Suprapubic skin (tissue), 4 donors: Measurements from ENCODE around the gene GPA33. TPM values are rescaled to one million over a fixed set of nuclear protein-coding genes. Genes with fewer than 3 reads are reported as not detected.

ENCODE experiments used
- DNase-seq, 2 donors: peaks; one replicate each; pipeline ENCODE4 v3.0.0-alpha.2; 2019; ENCODE audit warnings: low spot score in 2 of 2
- H3K27ac ChIP-seq: fragments of 200-600 bp; sonication (generic); one replicate; pipeline ENCODE4 v1.5.1; 2019
- H3K27me3 ChIP-seq: fragments of 200-600 bp; sonication (generic); one replicate; pipeline ENCODE4 v1.5.1; 2019
- H3K36me3 ChIP-seq: fragments of 200-600 bp; sonication (generic); one replicate; pipeline ENCODE4 v1.5.1; 2019
- H3K4me1 ChIP-seq: fragments of 200-600 bp; sonication (generic); one replicate; pipeline ENCODE4 v1.5.1; 2019
- H3K4me3 ChIP-seq: fragments of 200-600 bp; sonication (generic); one replicate; pipeline ENCODE4 v1.5.1; 2019; ENCODE audit warnings: mild to moderate bottlenecking
- H3K9me3 ChIP-seq: fragments of 200-600 bp; sonication (generic); one replicate; pipeline ENCODE4 v1.5.1; 2019
- EP300 ChIP-seq: sonication (generic); formaldehyde crosslinking; IDR thresholded peaks from one replicate; pipeline ENCODE4 v1.6.1; 2017; ENCODE audit warnings: antibody characterized with exemption
- POLR2A ChIP-seq, 2 donors: fragments of 450-650 bp; IDR thresholded peaks; one replicate each; pipeline ENCODE4 v1.6.1; 2017; ENCODE audit warnings: antibody characterized with exemption in 2 of 2, mild to moderate bottlenecking in 2 of 2, moderate library complexity in 2 of 2
- POLR2AphosphoS5 ChIP-seq, 3 donors: sonication (generic); formaldehyde crosslinking; IDR thresholded peaks; one replicate each; pipeline ENCODE4 v1.6.1; 2017; ENCODE audit warnings: antibody characterized with exemption in 3 of 3
- WGBS: methylation state at CpG from one replicate; pipeline ENCODE4 v1.1.5; 2018; 5-methylcytosine and 5-hydroxymethylcytosine counted together
- total RNA-seq, 4 donors: library from RNA; depleted of rRNA; stranded (reverse); fragments of >200 nt; gene quantifications; one replicate each; pipeline ENCODE4 v1.1.0, GENCODE V29; 2016
- TF ChIP-seq, protein P1 (sequence below), 2 donors: fragments of 200-600 bp in 1 of 2; fragments of 450-650 bp in 1 of 2; sonication (generic) in 1 of 2; IDR thresholded peaks; one replicate each; pipeline ENCODE4 v1.5.1; 2016 to 2019; ENCODE audit warnings: antibody characterized with exemption in 2 of 2, mild to moderate bottlenecking in 1 of 2, moderate library complexity in 1 of 2

The GPA33 gene
- total RNA-seq, 4 donors from 2014 or later = 0.15 TPM; not detected in 3

DNA sequence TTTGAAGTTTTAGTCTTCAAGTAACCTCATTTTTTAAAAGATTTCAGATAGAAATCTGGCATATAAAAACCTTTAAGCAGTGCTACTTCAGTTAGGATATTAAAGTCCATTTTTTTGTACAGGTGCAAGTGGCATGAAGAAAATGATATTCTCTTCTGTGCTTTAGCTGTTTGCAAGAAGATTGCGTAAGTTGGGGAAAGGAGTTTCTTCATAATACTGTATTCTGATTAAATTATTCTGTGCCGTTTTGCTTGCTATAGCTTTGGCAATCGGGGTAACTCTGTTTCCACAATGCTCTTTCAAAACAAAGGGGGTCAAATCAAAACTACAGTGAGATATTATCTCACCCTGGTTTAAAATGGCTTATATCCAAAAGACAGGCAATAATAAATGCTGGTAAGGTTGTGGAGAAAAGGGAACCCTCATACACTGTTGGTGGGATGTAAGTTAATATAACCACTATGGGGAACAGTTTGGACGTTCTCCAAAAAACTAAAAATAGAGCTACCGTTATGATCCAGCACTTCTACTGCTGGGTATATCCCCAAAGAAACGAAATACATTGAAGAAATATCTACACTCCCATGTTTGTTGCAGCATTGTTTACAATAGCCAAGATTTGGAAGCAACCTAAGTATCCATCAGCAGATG, 74.0 kb downstream of the GPA33 start:
- 62% methylated on average over 6 of the region's 6 CpGs for WGBS
- H3K27me3 ChIP-seq = no peaks in the 10 kb centered on the region
- H3K36me3 ChIP-seq = no peaks in the 10 kb centered on the region
- no peaks in the 10 kb centered on the region for H3K4me1 ChIP-seq
- TF ChIP-seq, protein P1, sequence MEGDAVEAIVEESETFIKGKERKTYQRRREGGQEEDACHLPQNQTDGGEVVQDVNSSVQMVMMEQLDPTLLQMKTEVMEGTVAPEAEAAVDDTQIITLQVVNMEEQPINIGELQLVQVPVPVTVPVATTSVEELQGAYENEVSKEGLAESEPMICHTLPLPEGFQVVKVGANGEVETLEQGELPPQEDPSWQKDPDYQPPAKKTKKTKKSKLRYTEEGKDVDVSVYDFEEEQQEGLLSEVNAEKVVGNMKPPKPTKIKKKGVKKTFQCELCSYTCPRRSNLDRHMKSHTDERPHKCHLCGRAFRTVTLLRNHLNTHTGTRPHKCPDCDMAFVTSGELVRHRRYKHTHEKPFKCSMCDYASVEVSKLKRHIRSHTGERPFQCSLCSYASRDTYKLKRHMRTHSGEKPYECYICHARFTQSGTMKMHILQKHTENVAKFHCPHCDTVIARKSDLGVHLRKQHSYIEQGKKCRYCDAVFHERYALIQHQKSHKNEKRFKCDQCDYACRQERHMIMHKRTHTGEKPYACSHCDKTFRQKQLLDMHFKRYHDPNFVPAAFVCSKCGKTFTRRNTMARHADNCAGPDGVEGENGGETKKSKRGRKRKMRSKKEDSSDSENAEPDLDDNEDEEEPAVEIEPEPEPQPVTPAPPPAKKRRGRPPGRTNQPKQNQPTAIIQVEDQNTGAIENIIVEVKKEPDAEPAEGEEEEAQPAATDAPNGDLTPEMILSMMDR (IDR thresholded peaks at IDR 0.05) = no peak
- TF ChIP-seq POLR2AphosphoS5 (IDR thresholded peaks at IDR 0.05) = no peak
- no peak for TF ChIP-seq EP300
- no peak for TF ChIP-seq POLR2A (IDR thresholded peaks at IDR 0.05)
- no peak for DNase-seq
- H3K4me3 ChIP-seq = no peak overlapping the region
- H3K9me3 ChIP-seq = no peaks in the 10 kb centered on the region
- H3K27ac ChIP-seq = no peak overlapping the region

DNA sequence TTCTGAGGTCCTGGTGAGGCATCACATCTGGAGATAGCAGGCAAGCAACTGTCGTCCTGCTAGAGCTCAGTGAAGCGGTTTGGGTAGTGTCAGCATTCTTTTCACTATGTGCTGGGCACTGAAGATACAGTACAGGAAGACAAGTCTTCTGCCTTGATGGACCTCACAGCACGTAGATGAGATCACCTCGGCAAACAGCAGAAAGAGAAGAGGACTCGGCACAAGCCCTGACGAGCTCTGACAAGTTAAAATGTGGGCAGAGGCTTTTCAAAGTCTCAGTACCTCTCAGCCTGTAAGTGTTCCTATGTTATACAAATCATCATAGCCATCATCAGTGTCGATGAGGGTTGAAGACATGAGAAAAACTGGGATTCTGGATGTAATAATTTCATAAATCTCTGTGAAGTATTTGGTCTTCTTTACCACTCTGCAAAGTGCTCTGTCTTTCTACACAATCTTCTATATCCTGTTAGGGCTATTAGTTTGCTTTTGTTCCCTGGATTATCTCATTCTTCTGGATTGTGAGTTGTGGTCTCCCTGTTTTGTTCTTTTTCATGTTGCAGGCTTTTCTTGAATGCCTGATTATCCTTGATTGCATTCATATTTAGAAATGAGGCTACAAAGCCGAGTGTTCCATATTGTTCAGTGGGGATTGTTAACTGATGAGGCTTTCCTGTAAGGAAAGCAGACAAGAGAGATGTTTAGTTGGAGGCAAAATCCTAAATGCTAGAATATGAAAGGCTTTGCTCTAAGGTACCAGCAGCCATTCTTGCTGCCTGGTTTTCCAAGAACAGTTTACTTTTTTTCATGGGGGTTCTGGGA, 76.9 kb downstream of the GPA33 start:
- Histone ChIP-seq H3K9me3 (no peaks in the 10 kb centered on the region), H3K36me3 (no peaks in the 10 kb centered on the region), H3K4me3 (no peak overlapping the region), H3K27me3 (peaks cover 5% of the 10 kb centered on the region), H3K27ac (no peak overlapping the region), H3K4me1 (no peaks in the 10 kb centered on the region)
- WGBS = 40% methylated on average over 8 of the region's 8 CpGs
- no peak for TF ChIP-seq POLR2A (IDR thresholded peaks at IDR 0.05)
- TF ChIP-seq EP300 = no peak
- TF ChIP-seq, protein P1 (IDR thresholded peaks at IDR 0.05) = no peak
- no peak for TF ChIP-seq POLR2AphosphoS5 (IDR thresholded peaks at IDR 0.05)
- DNase-seq = no peak

DNA sequence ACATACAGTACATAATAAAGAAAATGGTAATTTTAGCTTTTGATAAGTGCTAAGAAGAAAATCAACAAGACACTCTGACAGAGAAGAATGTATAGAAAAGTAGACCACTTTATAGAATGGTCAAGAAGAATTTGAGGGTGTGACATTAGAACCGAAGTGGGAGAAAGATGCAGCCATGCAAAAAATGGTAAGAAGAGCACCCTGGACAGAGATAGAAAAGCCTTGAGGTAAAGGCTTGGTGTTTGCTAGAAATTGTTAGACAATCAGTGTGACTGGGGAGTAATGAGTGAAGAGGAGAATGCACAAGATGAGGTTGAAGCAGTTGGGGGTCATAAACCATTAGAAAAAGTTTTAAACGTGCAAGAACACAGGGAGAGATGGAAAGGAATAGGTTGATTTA, 77.6 kb downstream of the GPA33 start:
- 84% methylated on average over 2 of the region's 2 CpGs for WGBS
- DNase-seq = no peak
- Histone ChIP-seq H3K4me1 (no peaks in the 10 kb centered on the region), H3K4me3 (no peak overlapping the region), H3K36me3 (no peaks in the 10 kb centered on the region), H3K9me3 (no peaks in the 10 kb centered on the region), H3K27ac (no peak overlapping the region), H3K27me3 (peaks cover 5% of the 10 kb centered on the region)
- TF ChIP-seq EP300 (no peak), POLR2AphosphoS5 (IDR thresholded peaks at IDR 0.05) (no peak), POLR2A (IDR thresholded peaks at IDR 0.05) (no peak)
- TF ChIP-seq, protein P1 (IDR thresholded peaks at IDR 0.05) = no peak

DNA sequence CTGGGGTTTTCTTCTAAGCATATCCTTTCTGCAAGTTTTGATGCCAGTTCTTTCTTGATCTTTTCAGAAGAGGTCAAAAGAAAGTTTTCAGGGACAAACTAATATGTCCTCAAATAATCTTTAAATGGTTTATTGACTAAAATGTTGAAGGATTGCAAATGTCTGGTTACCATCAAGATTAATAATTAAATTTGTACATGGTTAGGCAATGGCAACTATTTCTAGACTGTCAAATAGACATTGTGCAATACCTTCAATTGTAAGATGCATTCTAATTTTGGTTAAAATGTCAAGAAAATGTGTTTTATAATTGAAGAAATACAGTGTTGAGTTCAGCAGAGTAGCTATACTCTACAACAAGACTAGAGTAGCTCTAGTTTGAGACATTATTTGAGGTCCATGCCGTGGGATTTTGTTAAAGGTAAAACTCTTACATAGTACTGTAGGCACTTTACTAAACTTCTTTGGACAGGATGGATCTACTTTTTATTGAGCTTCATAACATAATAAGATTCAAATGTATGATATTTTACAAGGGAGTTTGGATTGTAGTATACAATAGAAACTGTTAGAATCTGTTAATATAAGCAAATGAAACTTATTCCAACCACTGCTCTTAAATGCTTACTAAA, 78.5 kb downstream of the GPA33 start:
- Histone ChIP-seq H3K27me3 (peaks cover 5% of the 10 kb centered on the region), H3K36me3 (no peaks in the 10 kb centered on the region), H3K4me3 (no peak overlapping the region), H3K9me3 (no peaks in the 10 kb centered on the region), H3K27ac (no peak overlapping the region), H3K4me1 (no peaks in the 10 kb centered on the region)
- WGBS = 79% methylated on average over 1 of the region's 1 CpG
- no peak for TF ChIP-seq POLR2A (IDR thresholded peaks at IDR 0.05)
- TF ChIP-seq EP300 = no peak
- TF ChIP-seq, protein P1 (IDR thresholded peaks at IDR 0.05) = no peak
- TF ChIP-seq POLR2AphosphoS5 (IDR thresholded peaks at IDR 0.05) = no peak
- DNase-seq = no peak

DNA sequence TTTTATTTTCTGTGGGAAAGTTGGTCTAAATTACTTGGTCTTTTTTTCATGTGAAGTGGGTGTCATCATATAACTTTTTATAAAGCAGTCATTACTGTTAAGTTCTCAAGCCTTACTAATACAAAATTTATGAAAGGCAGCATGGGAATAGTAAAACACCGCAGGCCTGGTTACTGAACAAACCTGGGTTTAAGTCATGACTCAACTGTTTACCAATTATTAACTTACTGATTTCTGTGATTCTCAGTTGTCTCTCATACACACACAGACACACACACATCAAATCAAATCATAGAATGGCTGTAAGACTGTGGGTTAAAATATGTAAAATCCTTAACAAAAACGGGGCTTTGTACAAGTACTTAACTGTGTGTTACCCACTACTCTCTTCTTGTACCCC, 86.5 kb downstream of the GPA33 start:
- no peaks in the 10 kb centered on the region for H3K4me1 ChIP-seq
- WGBS = 76% methylated on average over 2 of the region's 2 CpGs
- H3K9me3 ChIP-seq = peaks cover 5% of the 10 kb centered on the region
- TF ChIP-seq POLR2AphosphoS5 (IDR thresholded peaks at IDR 0.05) = no peak
- no peak for TF ChIP-seq EP300
- TF ChIP-seq, protein P1 (IDR thresholded peaks at IDR 0.05) = no peak
- TF ChIP-seq POLR2A (IDR thresholded peaks at IDR 0.05) = no peak
- no peak overlapping the region for H3K4me3 ChIP-seq
- H3K36me3 ChIP-seq = no peaks in the 10 kb centered on the region
- DNase-seq = no peak
- H3K27ac ChIP-seq = no peak overlapping the region
- H3K27me3 ChIP-seq = no peaks in the 10 kb centered on the region
